Right lobe of liver (tissue), 6 donors: ENCODE results near the gene CD19. TPM values are rescaled to one million over a fixed set of nuclear protein-coding genes. Genes with fewer than 3 reads are reported as not detected.

Source experiments
- ATAC-seq, 4 donors: fragments of 200-7000 bp; cut with Tn5 transposase; one replicate each; pipeline ENCODE4 v1.9.1; 2020; ENCODE audit warnings: mild to moderate bottlenecking in 4 of 4, moderate library complexity in 4 of 4
- DNase-seq, 3 donors: peaks; one replicate each; pipeline ENCODE4 v3.0.0-alpha.2; 2020
- H3K27ac ChIP-seq, 3 donors: fragments of 200-600 bp; one replicate each; pipeline ENCODE4 v1.8.0; 2022
- H3K27me3 ChIP-seq, 2 donors: fragments of 200-600 bp; one replicate each; pipeline ENCODE4 v1.8.0; 2022
- H3K36me3 ChIP-seq, 4 donors: fragments of 200-600 bp; sonication (generic) in 1 of 4; one replicate each; pipeline versions ENCODE4 v1.5.1 to v1.8.0; 2017 to 2022; ENCODE audit warnings: control low read depth in 1 of 4
- H3K4me1 ChIP-seq, 4 donors: fragments of 200-600 bp; sonication (generic) in 1 of 4; one replicate each; pipeline versions ENCODE4 v1.5.1 to v1.8.0; 2017 to 2022; ENCODE audit warnings: control low read depth in 1 of 4
- H3K4me3 ChIP-seq, 3 donors: fragments of 200-600 bp; one replicate each; pipeline ENCODE4 v1.8.0; 2022
- H3K9me3 ChIP-seq, 4 donors: fragments of 200-600 bp; sonication (generic) in 1 of 4; one replicate each; pipeline versions ENCODE4 v1.5.1 to v1.8.0; 2017 to 2022; ENCODE audit warnings: control low read depth in 1 of 4
- POLR2A ChIP-seq: fragments of 450-650 bp; IDR thresholded peaks from one replicate; pipeline ENCODE4 v1.6.1; 2017; ENCODE audit warnings: antibody characterized with exemption, mild to moderate bottlenecking
- WGBS: methylation state at CpG from one replicate; pipeline ENCODE4 v1.1.6; 2018; ENCODE audit warnings: low coverage, low lambda C conversion rate; ENCODE audit not compliant: insufficient coverage; ENCODE audit errors: missing lambda C conversion rate; 5-methylcytosine and 5-hydroxymethylcytosine counted together
- intact Hi-C, 2 donors: fragments of 100-400 bp; cut with DNase I; formaldehyde crosslinking; loops; one replicate each; pipeline versions ENCODE4 v1.11.2 to v1.14.1; 2022
- total RNA-seq, 6 experiments: library from RNA; depleted of rRNA in 2 of 6; stranded (reverse); fragments of >200 nt in 2 of 6; fragmentation: NEBNext Ultra II Directional in 3 of 6; extraction: Animal tissue kit (Norgen Biotek cat#: 25700) in 3 of 6; gene quantifications; one replicate each; pipeline versions ENCODE4 v1.1.0 to v1.2.4, GENCODE V29; 2016 to 2023
- TF ChIP-seq, protein P1 (sequence below), 4 donors: fragments of 200-600 bp in 3 of 4; fragments of 450-650 bp in 1 of 4; IDR thresholded peaks; one replicate each; pipeline versions ENCODE4 v1.5.1 to v1.8.0; 2016 to 2022; ENCODE audit warnings: antibody characterized with exemption in 4 of 4, mild to moderate bottlenecking in 2 of 4
- donor health status: DM: no; HTN: yes; CAD: no.
- donor health status: DM: no; HTN: no; CAD: no.
- donor health status: DM: no; HTN: no; CAD: no.
- donor health status: DM: no; HTN: yes; CAD: no.
- donor health status: DM: no; HTN: yes; CAD: no.

The CD19 gene
- total RNA-seq, 6 experiments from 2014 or later, result 0.10 TPM; not detected in 5

DNA sequence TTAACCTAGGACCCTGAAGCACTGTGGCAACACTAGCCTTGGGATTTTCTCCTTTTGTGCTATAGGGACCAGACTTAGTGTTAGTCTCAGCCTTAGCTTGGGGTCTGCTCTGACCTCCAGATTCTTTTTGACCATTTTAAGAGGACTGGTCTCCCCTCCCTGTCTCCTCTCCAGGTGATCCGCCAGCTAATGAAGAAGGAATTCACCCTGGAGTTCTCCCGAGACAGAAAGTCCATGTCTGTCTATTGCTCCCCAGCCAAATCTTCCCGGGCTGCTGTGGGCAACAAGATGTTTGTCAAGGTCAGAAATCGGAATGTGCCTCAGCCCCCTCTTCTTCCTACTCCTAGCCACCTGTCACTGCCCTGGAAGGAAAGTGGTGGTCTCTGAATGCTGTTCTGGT is 33.9 kb upstream of the CD19 start:
- Histone ChIP-seq H3K4me1 (no peaks in the 10 kb centered on the region), H3K27me3 (no peaks in the 10 kb centered on the region), H3K36me3 (no peaks in the 10 kb centered on the region), H3K27ac (no peak overlapping the region), H3K9me3 (no peaks in the 10 kb centered on the region), H3K4me3 (no peak overlapping the region)
- TF ChIP-seq POLR2A, result no peak
- TF ChIP-seq, protein P1, sequence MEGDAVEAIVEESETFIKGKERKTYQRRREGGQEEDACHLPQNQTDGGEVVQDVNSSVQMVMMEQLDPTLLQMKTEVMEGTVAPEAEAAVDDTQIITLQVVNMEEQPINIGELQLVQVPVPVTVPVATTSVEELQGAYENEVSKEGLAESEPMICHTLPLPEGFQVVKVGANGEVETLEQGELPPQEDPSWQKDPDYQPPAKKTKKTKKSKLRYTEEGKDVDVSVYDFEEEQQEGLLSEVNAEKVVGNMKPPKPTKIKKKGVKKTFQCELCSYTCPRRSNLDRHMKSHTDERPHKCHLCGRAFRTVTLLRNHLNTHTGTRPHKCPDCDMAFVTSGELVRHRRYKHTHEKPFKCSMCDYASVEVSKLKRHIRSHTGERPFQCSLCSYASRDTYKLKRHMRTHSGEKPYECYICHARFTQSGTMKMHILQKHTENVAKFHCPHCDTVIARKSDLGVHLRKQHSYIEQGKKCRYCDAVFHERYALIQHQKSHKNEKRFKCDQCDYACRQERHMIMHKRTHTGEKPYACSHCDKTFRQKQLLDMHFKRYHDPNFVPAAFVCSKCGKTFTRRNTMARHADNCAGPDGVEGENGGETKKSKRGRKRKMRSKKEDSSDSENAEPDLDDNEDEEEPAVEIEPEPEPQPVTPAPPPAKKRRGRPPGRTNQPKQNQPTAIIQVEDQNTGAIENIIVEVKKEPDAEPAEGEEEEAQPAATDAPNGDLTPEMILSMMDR (IDR thresholded peaks at IDR 0.05), result no peak
- intact Hi-C loops, result no loop called here
- no peak for DNase-seq
- no peak for ATAC-seq
- WGBS, result 73% methylated on average over 3 of the region's 4 CpGs

DNA sequence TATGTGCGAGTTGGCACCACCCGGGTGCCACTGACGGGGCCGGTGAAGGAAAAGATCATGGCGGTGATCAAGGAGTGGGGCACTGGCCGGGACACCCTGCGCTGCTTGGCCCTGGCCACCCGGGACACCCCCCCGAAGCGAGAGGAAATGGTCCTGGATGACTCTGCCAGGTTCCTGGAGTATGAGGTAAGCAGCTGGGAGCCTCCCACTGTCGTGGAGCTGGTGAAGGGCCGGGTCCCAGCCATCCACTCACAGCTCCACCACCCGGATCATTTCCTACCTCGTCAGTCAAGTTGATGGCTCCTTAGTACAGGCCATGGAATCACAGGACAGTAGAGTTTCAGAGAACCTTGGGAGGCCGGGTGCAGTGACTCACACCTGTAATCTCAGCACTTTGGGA is 33.5 kb upstream of the CD19 start:
- DNase-seq (no peak), ATAC-seq (no peak)
- Histone ChIP-seq H3K4me1 (no peaks in the 10 kb centered on the region), H3K27ac (no peak overlapping the region), H3K9me3 (no peaks in the 10 kb centered on the region), H3K4me3 (no peak overlapping the region), H3K27me3 (no peaks in the 10 kb centered on the region), H3K36me3 (no peaks in the 10 kb centered on the region)
- intact Hi-C loops, result no loop called here
- WGBS, result 82% methylated on average over 4 of the region's 15 CpGs
- TF ChIP-seq, protein P1 (IDR thresholded peaks at IDR 0.05), result no peak
- no peak for TF ChIP-seq POLR2A

DNA sequence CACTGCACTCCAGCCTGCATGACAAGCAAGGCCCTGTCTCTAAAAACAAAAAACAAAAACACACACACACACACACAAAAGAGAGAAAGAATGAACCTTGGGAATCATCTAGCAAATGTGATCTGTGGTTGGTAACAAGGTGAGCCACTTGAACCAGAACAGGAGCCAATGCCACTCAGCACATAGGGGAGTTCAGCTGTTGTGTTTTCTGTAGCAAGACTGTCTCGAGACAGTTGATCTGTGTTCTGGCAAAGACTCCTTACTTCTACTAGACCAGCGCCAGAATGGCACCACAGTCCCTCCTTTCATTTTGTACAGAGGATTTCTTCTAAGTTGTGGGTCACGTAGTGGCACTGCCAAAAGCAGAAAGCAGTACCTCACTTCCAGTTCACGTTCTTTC is 32.8 kb upstream of the CD19 start:
- no peaks in the 10 kb centered on the region for H3K27me3 ChIP-seq
- WGBS, result 100% methylated on average over 2 of the region's 4 CpGs
- no peaks in the 10 kb centered on the region for H3K9me3 ChIP-seq
- intact Hi-C loops, result no loop called here
- ATAC-seq, result no peak
- no peak for DNase-seq
- H3K27ac ChIP-seq, result no peak overlapping the region
- H3K36me3 ChIP-seq, result no peaks in the 10 kb centered on the region
- TF ChIP-seq, protein P1 (IDR thresholded peaks at IDR 0.05), result no peak
- no peak for TF ChIP-seq POLR2A
- H3K4me1 ChIP-seq, result no peaks in the 10 kb centered on the region
- H3K4me3 ChIP-seq, result no peak overlapping the region

DNA sequence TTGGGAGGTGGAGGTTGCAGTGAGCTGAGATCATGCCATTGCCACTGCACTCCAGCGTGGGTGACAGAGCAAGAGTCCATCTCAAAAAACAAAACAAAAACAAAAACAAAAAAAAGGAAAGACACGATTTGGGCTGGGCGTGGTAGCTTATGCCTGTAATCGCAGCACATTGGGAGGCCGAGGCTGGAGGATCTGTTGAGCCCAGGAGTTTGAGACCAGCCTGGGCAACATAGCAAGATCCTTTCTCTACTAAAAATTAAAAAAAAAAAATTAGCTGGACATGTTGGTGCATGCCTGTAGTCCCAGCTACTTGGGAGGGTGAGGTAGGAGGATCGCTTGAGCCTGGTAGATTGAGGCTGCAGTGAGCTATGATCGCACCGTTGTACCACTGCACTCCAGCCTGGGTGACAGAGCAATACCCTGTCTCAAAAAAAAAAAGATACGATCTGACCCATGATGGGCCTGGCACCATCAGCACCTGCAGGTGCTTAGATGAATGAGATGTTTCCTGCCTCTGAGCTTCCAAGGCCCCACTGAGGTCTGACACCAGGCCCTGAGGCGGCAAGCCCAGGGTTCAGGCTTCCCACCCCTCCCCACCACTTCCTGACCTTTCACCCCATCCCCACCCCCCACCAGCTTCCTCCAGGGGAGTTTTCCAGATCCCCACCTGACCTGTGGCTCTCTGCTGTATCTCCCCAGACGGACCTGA is 31.7 kb upstream of the CD19 start:
- Histone ChIP-seq H3K9me3 (no peaks in the 10 kb centered on the region), H3K27me3 (no peaks in the 10 kb centered on the region), H3K36me3 (no peaks in the 10 kb centered on the region), H3K4me3 (no peak overlapping the region), H3K4me1 (no peaks in the 10 kb centered on the region), H3K27ac (no peak overlapping the region)
- no peak for TF ChIP-seq POLR2A
- TF ChIP-seq, protein P1 (IDR thresholded peaks at IDR 0.05), result no peak
- intact Hi-C loops, result no loop called here
- ATAC-seq (no peak), DNase-seq (no peak)
- 70% methylated on average over 4 of the region's 11 CpGs for WGBS

DNA sequence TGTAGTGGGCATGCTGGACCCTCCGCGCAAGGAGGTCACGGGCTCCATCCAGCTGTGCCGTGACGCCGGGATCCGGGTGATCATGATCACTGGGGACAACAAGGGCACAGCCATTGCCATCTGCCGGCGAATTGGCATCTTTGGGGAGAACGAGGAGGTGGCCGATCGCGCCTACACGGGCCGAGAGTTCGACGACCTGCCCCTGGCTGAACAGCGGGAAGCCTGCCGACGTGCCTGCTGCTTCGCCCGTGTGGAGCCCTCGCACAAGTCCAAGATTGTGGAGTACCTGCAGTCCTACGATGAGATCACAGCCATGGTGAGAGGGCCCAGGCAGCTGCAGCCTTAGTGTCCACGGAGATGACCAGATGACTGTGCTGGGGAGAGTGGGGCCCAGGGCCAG is 31.2 kb upstream of the CD19 start:
- Histone ChIP-seq H3K27ac (no peak overlapping the region), H3K27me3 (no peaks in the 10 kb centered on the region), H3K9me3 (no peaks in the 10 kb centered on the region), H3K4me1 (no peaks in the 10 kb centered on the region), H3K36me3 (no peaks in the 10 kb centered on the region), H3K4me3 (no peak overlapping the region)
- no peak for ATAC-seq
- TF ChIP-seq, protein P1 (IDR thresholded peaks at IDR 0.05), result no peak
- TF ChIP-seq POLR2A, result no peak
- no peak for DNase-seq
- intact Hi-C loops, result no loop called here
- WGBS, result 94% methylated on average over 8 of the region's 25 CpGs
